Gastrocnemius medialis (tissue), 4 donors: Measurements from ENCODE around the gene DPCD. TPM values are rescaled to one million over a fixed set of nuclear protein-coding genes. Genes with fewer than 3 reads are reported as not detected.

Experiments
- ATAC-seq, 2 donors: fragments of 150-250 bp; one replicate each; pipeline ENCODE4 v1.9.1; 2016
- DNase-seq, 2 donors: peaks; one replicate each; pipeline ENCODE4 v3.0.0-alpha.2; 2019
- H3K27ac ChIP-seq, 4 donors: fragments of 200-600 bp; sonication (generic); 1 replicate in 1 of 4; 2 replicates in 3 of 4; pipeline ENCODE4 v1.5.1; 2016 to 2018; ENCODE audit warnings: mild to moderate bottlenecking in 2 of 4, moderate library complexity in 1 of 4
- H3K27me3 ChIP-seq, 3 donors: fragments of 200-600 bp; sonication (generic) in 2 of 3; 1 replicate in 1 of 3; 2 replicates in 2 of 3; pipeline versions ENCODE4 v1.5.1 to v1.6.0; 2016 to 2019; ENCODE audit warnings: mild to moderate bottlenecking in 1 of 3, moderate library complexity in 1 of 3
- H3K36me3 ChIP-seq, 2 donors: fragments of 200-600 bp; sonication (generic) in 1 of 2; one replicate each; pipeline ENCODE4 v1.5.1; 2017 to 2018
- H3K4me1 ChIP-seq, 2 donors: fragments of 200-600 bp; sonication (generic) in 1 of 2; one replicate each; pipeline ENCODE4 v1.5.1; 2016 to 2017; ENCODE audit warnings: mild to moderate bottlenecking in 2 of 2
- H3K4me3 ChIP-seq, 4 donors: fragments of 200-600 bp; sonication (generic) in 3 of 4; 1 replicate in 1 of 4; 2 replicates in 3 of 4; pipeline ENCODE4 v1.5.1; 2016 to 2019; ENCODE audit warnings: mild to moderate bottlenecking in 2 of 4
- H3K9me3 ChIP-seq, 3 donors: fragments of 200-600 bp; sonication (generic) in 2 of 3; 1 replicate in 1 of 3; 2 replicates in 2 of 3; pipeline ENCODE4 v1.5.1; 2016 to 2019
- CTCF ChIP-seq, 5 experiments: fragments of 450-650 bp in 3 of 5; fragments of 200-600 bp in 2 of 5; sonication (generic) in 2 of 5; IDR thresholded peaks in 4 of 5; conservative IDR thresholded peaks in 1 of 5; 1 replicate in 4 of 5; 2 replicates in 1 of 5; pipeline ENCODE4 v1.5.1; 2016 to 2019; ENCODE audit warnings: antibody characterized with exemption in 5 of 5, mild to moderate bottlenecking in 3 of 5, moderate library complexity in 3 of 5
- POLR2A ChIP-seq, 2 donors: fragments of 450-650 bp; IDR thresholded peaks; one replicate each; pipeline ENCODE4 v1.6.1; 2017; ENCODE audit warnings: antibody characterized with exemption in 2 of 2, mild to moderate bottlenecking in 2 of 2, moderate library complexity in 2 of 2
- in situ Hi-C, 4 donors: fragments of 200-750 bp; cut with MboI; loops; one replicate each; pipeline versions ENCODE4 v1.15.0 to v1.8.0; 2017; ENCODE audit warnings: low sequenced_read_pairs in 4 of 4
- intact Hi-C: fragments of 100-400 bp; cut with DNase I; formaldehyde crosslinking; loops from one replicate; pipeline ENCODE4 v1.15.1; 2023; ENCODE audit warnings: low total_unique reads
- total RNA-seq, 4 donors: library from RNA; depleted of rRNA; stranded (reverse); fragments of >200 nt; gene quantifications; one replicate each; pipeline versions ENCODE4 v1.1.0 to v1.2.3, GENCODE V29; 2016

Gene DPCD
- total RNA-seq, 4 donors from 2014 or later, result 17.8 to 38.4 (median 22.9) TPM

- no peak for ATAC-seq
- H3K9me3 ChIP-seq, result no peaks in the 10 kb centered on the region
- no peak overlapping the region for H3K27ac ChIP-seq
- no peaks in the 10 kb centered on the region for H3K36me3 ChIP-seq
- peaks cover 11 to 18% of the 10 kb centered on the region in 2 donors for H3K4me1 ChIP-seq
- no peak for DNase-seq
- in situ Hi-C loops (loop anchor here (10.0 to 25.0 kb wide), 4 partner anchors 254 to 352 kb away; no protein-coding TSS in a partner anchor), intact Hi-C loops (no loop called here)
- H3K27me3 ChIP-seq, result peaks cover 32 to 53% (median 42%) of the 10 kb centered on the region in 3 donors
- H3K4me3 ChIP-seq, result peak overlapping the region in 3 of 4 donors; percentile 7 to 39 (median 13)
- no peak for TF ChIP-seq POLR2A (IDR thresholded peaks at IDR 0.05)
- no peak for TF ChIP-seq CTCF (IDR thresholded peaks at IDR 0.05 in 4 of 5, conservative IDR thresholded peaks at IDR 0.05 in 1 of 5)
Observed at GRCh38 chr10:101566333-101567164, 21.6 kb upstream of the DPCD start.

- Histone ChIP-seq H3K4me3 (no peak overlapping the region), H3K9me3 (peaks cover 0 to 2% (median 1%) of the 10 kb centered on the region in 3 donors), H3K27ac (no peak overlapping the region), H3K27me3 (peaks cover 32 to 53% (median 37%) of the 10 kb centered on the region in 3 donors), H3K36me3 (no peaks in the 10 kb centered on the region), H3K4me1 (peaks cover 11 to 18% of the 10 kb centered on the region in 2 donors)
- DNase-seq (no peak), ATAC-seq (no peak)
- intact Hi-C loops, result no loop called here
- in situ Hi-C loops, result loop anchor here (10.0 to 25.0 kb wide), 4 partner anchors 255 to 353 kb away; no protein-coding TSS in a partner anchor
- TF ChIP-seq POLR2A (IDR thresholded peaks at IDR 0.05), result no peak
- TF ChIP-seq CTCF (IDR thresholded peaks at IDR 0.05 in 4 of 5, conservative IDR thresholded peaks at IDR 0.05 in 1 of 5), result no peak
Observed at GRCh38 chr10:101567165-101568006, 20.7 kb upstream of the DPCD start.

- Histone ChIP-seq H3K27me3 (peaks cover 32 to 50% (median 37%) of the 10 kb centered on the region in 3 donors), H3K9me3 (peaks cover 0 to 8% (median 6%) of the 10 kb centered on the region in 3 donors), H3K36me3 (no peaks in the 10 kb centered on the region), H3K4me3 (no peak overlapping the region), H3K27ac (no peak overlapping the region), H3K4me1 (peaks cover 11 to 18% of the 10 kb centered on the region in 2 donors)
- in situ Hi-C loops, result loop anchor here (10.0 to 25.0 kb wide), 4 partner anchors 256 to 353 kb away; no protein-coding TSS in a partner anchor
- ATAC-seq, result no peak
- DNase-seq, result no peak
- TF ChIP-seq POLR2A (IDR thresholded peaks at IDR 0.05) (no peak), CTCF (IDR thresholded peaks at IDR 0.05 in 4 of 5, conservative IDR thresholded peaks at IDR 0.05 in 1 of 5) (no peak)
- intact Hi-C loops, result no loop called here
Observed at GRCh38 chr10:101568054-101568745, 19.9 kb upstream of the DPCD start.

GRCh38 chr10:101569323-101569621 lies 18.8 kb upstream of the DPCD start:
- DNase-seq (no peak), ATAC-seq (no peak)
- no peak for TF ChIP-seq CTCF (IDR thresholded peaks at IDR 0.05 in 4 of 5, conservative IDR thresholded peaks at IDR 0.05 in 1 of 5)
- TF ChIP-seq POLR2A (IDR thresholded peaks at IDR 0.05), result no peak
- Histone ChIP-seq H3K27ac (no peak overlapping the region), H3K36me3 (no peaks in the 10 kb centered on the region), H3K4me1 (peaks cover 11 to 18% of the 10 kb centered on the region in 2 donors), H3K9me3 (peaks cover 0 to 8% (median 6%) of the 10 kb centered on the region in 3 donors), H3K27me3 (peaks cover 32 to 50% (median 37%) of the 10 kb centered on the region in 3 donors), H3K4me3 (peak overlapping the region in 1 of 4 donors; percentile 60)
- in situ Hi-C loops, result loop anchor here (10.0 to 25.0 kb wide), 4 partner anchors 257 to 354 kb away; no protein-coding TSS in a partner anchor
- intact Hi-C loops, result no loop called here
